Mesenteric fat pad (tissue), 1 donor: ENCODE results near the gene TBX4. TPM values are rescaled to one million over a fixed set of nuclear protein-coding genes. Genes with fewer than 3 reads are reported as not detected.
"Not testable (repeated sequence)": the region's sequence is repeated elsewhere in the genome, so short reads cannot be mapped to it uniquely, and the experiment has no call there.

Source experiments
- DNase-seq: peaks from one replicate; pipeline ENCODE4 v3.0.0-alpha.2; 2020; ENCODE audit warnings: low spot score
- total RNA-seq: library from RNA; stranded (reverse); fragmentation: NEBNext Ultra II Directional; extraction: Animal tissue kit (Norgen Biotek cat#: 25700); gene quantifications from one replicate; pipeline ENCODE4 v1.2.1, GENCODE V29; 2021
- donor health status: DM: yes; HTN: yes; CAD: no.

The TBX4 gene
- total RNA-seq, 1 donor from 2014 or later: 0.19 TPM

- no peak for DNase-seq
Measured at GRCh38 chr17:61519754-61520440, 67.7 kb downstream of the TBX4 start.

- DNase-seq: no peak
Measured at GRCh38 chr17:61520897-61521296, 68.7 kb downstream of the TBX4 start.

DNA sequence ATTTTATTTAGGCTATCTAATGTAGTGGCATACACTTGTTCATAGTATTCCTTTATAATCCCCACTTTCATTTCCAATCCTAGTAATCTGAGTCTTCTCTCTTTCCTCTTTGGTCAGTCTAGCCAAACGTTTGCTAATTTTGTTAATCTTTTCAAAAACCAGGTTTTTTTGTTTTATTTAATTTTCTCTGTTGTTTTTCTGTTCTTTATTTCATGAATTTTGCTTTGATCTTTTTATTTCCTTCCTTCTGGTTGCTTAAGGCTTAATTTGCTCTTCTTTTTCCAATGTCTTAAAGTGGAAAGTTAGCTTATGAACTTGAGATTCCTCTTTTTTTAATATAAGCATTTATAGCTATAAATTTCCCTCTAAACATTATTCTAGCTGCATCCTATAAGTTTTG is 69.9 kb downstream of the TBX4 start:
- DNase-seq: no peak

DNA sequence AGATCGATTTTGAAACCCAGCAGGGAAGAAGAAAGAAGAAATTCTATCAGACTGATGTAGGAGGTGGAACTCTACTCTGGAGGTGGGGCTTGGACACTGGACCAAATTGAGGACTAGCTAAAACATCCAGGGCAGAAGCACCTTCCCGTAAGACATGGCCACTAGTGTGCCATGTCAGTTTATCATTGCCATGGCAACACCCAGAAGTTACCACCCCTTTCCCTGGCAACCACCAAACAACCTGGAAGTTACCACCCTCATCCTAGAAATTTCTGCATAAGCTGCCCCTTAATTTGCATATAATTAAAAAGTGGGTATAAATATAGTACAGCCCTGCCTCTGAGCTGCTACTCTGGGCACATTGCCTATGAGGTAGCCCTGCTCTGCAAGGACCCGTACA is 72.1 kb downstream of the TBX4 start:
- DNase-seq: no peak

DNA sequence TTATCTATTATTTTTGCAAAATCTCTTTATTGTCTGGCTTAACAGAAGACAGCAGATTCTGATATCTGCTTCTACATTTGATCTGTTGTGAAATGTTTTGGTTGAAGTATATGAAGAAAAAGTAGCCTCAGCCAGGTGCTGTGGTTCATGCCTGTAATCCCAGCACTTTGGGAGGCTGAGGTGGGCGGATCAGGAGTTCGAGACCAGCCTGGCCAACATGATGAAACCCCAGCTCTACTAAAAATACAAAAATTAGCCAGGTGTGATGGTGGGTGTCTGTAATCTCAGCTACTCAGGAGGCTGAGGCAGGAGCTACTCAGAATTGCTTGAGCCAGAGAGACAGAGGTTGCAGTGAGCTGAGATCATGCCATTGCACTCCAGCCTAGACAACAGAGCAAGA is 75.2 kb downstream of the TBX4 start:
- not testable (repeated sequence) for DNase-seq

- no peak for DNase-seq
Measured at GRCh38 chr17:61528171-61528570, 75.9 kb downstream of the TBX4 start.

DNA sequence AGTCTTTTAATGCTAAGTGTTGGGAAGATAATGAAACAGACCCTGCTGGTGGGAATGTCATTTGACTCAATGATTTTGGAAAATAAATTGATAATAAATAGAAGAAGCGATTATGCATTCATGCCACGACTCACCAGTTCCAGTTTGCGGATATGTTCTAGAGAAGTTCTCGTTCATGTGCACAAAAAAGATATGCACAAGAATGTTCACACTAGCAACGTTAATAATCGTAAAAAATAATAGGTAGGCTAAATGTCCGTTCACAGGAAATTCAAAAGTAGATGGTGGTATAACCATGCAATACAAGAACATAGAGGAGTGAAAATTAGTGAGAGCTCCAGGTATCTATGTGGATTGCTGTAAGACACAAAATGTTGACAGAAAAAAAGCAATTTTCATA is 79.0 kb downstream of the TBX4 start:
- DNase-seq: no peak

DNA sequence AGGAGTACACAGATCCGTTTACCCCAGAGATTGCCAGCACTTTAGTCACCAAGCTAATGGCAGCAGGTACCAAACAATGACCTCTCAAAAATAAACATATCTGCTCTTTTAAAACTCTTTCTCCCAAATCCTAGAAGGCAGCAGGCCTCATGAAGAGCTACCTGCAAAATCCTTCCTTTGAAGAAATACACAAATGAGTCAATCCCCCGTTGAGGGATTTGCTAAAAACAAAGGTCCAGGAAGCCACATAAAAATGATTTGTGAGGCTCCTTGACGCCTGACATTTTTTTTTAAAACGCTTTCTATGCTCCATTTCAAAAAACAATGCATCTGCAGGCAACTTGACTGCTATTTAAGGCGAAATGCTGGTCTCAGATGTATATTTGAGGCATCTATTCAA is 80.6 kb downstream of the TBX4 start:
- DNase-seq: no peak

DNA sequence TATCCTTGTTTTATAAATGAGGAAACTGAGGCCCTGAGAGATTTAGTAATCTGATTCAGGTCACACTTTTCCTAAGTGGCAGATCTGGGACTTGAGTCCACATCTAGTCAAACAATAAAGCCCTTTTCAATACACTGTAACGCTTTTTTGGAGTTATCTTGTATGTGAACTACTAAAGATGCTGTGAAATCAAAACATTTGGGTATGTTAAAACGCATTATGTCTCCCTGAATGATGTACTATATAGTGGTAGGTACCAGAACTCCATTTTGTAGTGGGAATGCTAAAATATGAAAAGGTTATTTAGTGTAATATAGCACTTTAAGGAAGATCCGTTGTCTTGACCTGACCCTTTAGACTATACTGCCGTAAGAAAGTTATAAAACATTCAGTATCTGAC is 81.6 kb downstream of the TBX4 start:
- no peak for DNase-seq

GRCh38 chr17:61534414-61534813 is 82.2 kb downstream of the TBX4 start:
- no peak for DNase-seq

Other genes starting within 250 kb of the TBX4 start
- 16.1 TPM for gene TBX2, start 52.6 kb upstream of the TBX4 start, total RNA-seq
- not detected for gene NACA2, start 138.8 kb downstream of the TBX4 start, total RNA-seq